ENCODE data around the gene EGFR.
"Not testable (repeated sequence)": the region's sequence is repeated elsewhere in the genome, so short reads cannot be mapped to it uniquely, and the experiment has no call there.

Gene EGFR

DNA sequence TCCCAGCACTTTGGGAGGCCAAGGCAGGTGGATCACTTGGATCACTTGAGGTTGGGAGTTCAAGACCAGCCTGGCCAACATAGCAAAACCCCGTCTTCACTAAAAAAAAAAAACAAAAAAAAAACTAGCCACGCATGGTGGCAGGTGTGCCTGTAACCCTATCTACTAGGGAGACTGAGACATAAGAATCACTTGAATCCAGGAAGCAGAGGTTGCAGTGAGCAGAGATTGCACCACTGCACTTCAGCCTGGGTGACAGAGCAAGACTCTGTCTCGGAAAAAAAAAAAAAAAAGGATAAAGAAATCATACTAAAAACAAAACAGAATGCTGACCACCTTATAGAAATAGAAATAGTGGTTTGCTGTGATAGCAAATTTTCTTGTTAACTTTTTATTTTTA lies 16.6 kb downstream of the EGFR start:
- H3K18ac ChIP-seq (ENCODE audit: low read length); H3K23ac ChIP-seq (ENCODE audit: low read depth, low read length, poor library complexity); H3K4me3 ChIP-seq (ENCODE audit: low read length in 2 of 2); H2AFZ ChIP-seq (ENCODE audit: low read length); H2BK12ac ChIP-seq (ENCODE audit: low read length); H2BK120ac ChIP-seq (ENCODE audit: low read depth, low read length); H3K27me3 ChIP-seq (ENCODE audit: control insufficient read depth in 3 of 3, insufficient read depth in 3 of 3, low read depth in 1 of 3, low read length in 3 of 3); H3K4ac ChIP-seq (ENCODE audit: low read length); H3K14ac ChIP-seq (ENCODE audit: low read length); H4K91ac ChIP-seq (ENCODE audit: low read depth, low read length, poor library complexity); H3K9ac ChIP-seq (ENCODE audit: low read depth, low read length, poor library complexity); H2BK5ac ChIP-seq (ENCODE audit: low read length); H3K36me3 ChIP-seq (replicated peaks in 1 of 2; ENCODE audit: control insufficient read depth in 2 of 2, insufficient read depth in 2 of 2, low read length in 2 of 2); H3K27ac ChIP-seq (replicated peaks; ENCODE audit: low read length); H2BK15ac ChIP-seq (ENCODE audit: low read length); DNase-seq (ENCODE audit: low spot score); H3K4me2 ChIP-seq (ENCODE audit: insufficient read depth, low read length, poor library complexity, severe bottlenecking); H3K9me3 ChIP-seq (replicated peaks in 1 of 2; ENCODE audit: control insufficient read depth in 2 of 2, insufficient read depth in 1 of 2, low read depth in 1 of 2, low read length in 2 of 2); H2AK5ac ChIP-seq (ENCODE audit: low read depth, low read length); H4K8ac ChIP-seq (ENCODE audit: low read depth, low read length); H3K79me1 ChIP-seq (ENCODE audit: low read depth, low read length): not testable (repeated sequence)
- H3K4me1 ChIP-seq (ENCODE audit: control insufficient read depth in 2 of 2, insufficient read depth in 1 of 2, low read depth in 1 of 2, low read length in 2 of 2): peaks cover 0 to 12% of the 10 kb centered on the region in 2 donors
- no CpG with 5 or more reads among the region's 3 CpGs for WGBS, 2 donors (ENCODE audit: extremely low coverage in 2 of 2, insufficient read length in 2 of 2, insufficient replicate concordance in 1 of 2)

- H3K27me3 ChIP-seq (ENCODE audit: control insufficient read depth in 3 of 3, insufficient read depth in 3 of 3, low read depth in 1 of 3, low read length in 3 of 3): no peaks in the 10 kb centered on the region
- H2BK12ac ChIP-seq (ENCODE audit: low read length): no peak overlapping the region
- H3K27ac ChIP-seq (replicated peaks; ENCODE audit: low read length): no peak overlapping the region
- no peak overlapping the region for H3K4me3 ChIP-seq (ENCODE audit: low read length in 2 of 2)
- no peak overlapping the region for H4K91ac ChIP-seq (ENCODE audit: low read depth, low read length, poor library complexity)
- no peak overlapping the region for H3K9ac ChIP-seq (ENCODE audit: low read depth, low read length, poor library complexity)
- H3K4me1 ChIP-seq (ENCODE audit: control insufficient read depth in 2 of 2, insufficient read depth in 1 of 2, low read depth in 1 of 2, low read length in 2 of 2): peaks cover 0 to 12% of the 10 kb centered on the region in 2 donors
- no peak overlapping the region for H3K4ac ChIP-seq (ENCODE audit: low read length)
- H4K8ac ChIP-seq (ENCODE audit: low read depth, low read length): no peak overlapping the region
- no peak overlapping the region for H2AK5ac ChIP-seq (ENCODE audit: low read depth, low read length)
- no peak overlapping the region for H3K14ac ChIP-seq (ENCODE audit: low read length)
- H3K9me3 ChIP-seq (replicated peaks in 1 of 2; ENCODE audit: control insufficient read depth in 2 of 2, insufficient read depth in 1 of 2, low read depth in 1 of 2, low read length in 2 of 2): no peaks in the 10 kb centered on the region
- no peak overlapping the region for H3K23ac ChIP-seq (ENCODE audit: low read depth, low read length, poor library complexity)
- H2BK15ac ChIP-seq (ENCODE audit: low read length): no peak overlapping the region
- H3K4me2 ChIP-seq (ENCODE audit: insufficient read depth, low read length, poor library complexity, severe bottlenecking): no peak overlapping the region
- no peak overlapping the region for H2AFZ ChIP-seq (ENCODE audit: low read length)
- no peak overlapping the region for H2BK5ac ChIP-seq (ENCODE audit: low read length)
- H3K79me1 ChIP-seq (ENCODE audit: low read depth, low read length): peaks cover 3% of the 10 kb centered on the region
- H3K18ac ChIP-seq (ENCODE audit: low read length): no peak overlapping the region
- no peak overlapping the region for H2BK120ac ChIP-seq (ENCODE audit: low read depth, low read length)
- WGBS, 2 donors (ENCODE audit: extremely low coverage in 2 of 2, insufficient read length in 2 of 2, insufficient replicate concordance in 1 of 2): no CpG with 5 or more reads among the region's 13 CpGs
- no peak for DNase-seq (ENCODE audit: low spot score)
- H3K36me3 ChIP-seq (replicated peaks in 1 of 2; ENCODE audit: control insufficient read depth in 2 of 2, insufficient read depth in 2 of 2, low read length in 2 of 2): no peaks in the 10 kb centered on the region
Measured at GRCh38 chr7:55036950-55037736, 18.3 kb downstream of the EGFR start.

DNA sequence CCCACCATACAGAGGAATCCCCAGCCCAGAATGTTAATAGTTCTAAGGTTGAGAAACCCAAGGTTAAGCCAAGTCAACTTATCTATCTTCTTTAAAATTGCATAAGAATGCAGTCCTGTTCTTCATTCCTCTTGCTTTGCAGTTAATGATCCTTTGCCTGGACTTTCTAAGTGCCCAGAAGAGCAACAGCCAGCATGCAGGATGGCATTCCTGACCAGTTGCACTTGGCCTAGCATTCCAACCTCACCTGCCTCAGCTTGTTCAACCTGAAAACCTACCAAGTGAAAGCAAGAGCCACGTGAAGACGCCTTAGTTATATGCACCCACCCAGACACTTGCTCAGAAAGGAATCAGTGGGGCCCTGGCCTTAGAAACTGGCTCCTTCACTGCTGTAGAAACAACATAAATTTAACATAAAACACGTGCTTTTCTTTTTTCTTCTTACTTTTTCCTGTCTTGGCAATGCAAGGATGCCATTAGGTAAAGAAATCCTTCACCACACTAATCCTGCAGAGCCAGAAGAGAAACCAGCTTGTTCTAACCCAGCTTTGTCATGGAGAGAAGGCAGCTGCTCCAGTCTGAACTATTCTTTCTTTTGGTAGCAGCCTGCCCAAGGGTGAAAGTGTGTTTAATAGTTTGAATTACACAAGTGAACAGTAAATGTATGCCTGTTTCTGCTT lies 25.0 kb downstream of the EGFR start:
- Histone ChIP-seq H3K27me3 (ENCODE audit: control insufficient read depth in 3 of 3, insufficient read depth in 3 of 3, low read depth in 1 of 3, low read length in 3 of 3) (no peaks in the 10 kb centered on the region), H3K4ac (ENCODE audit: low read length) (no peak overlapping the region), H3K9ac (ENCODE audit: low read depth, low read length, poor library complexity) (no peak overlapping the region), H2BK15ac (ENCODE audit: low read length) (no peak overlapping the region), H3K14ac (ENCODE audit: low read length) (no peak overlapping the region), H3K23ac (ENCODE audit: low read depth, low read length, poor library complexity) (no peak overlapping the region), H4K91ac (ENCODE audit: low read depth, low read length, poor library complexity) (no peak overlapping the region), H3K4me2 (ENCODE audit: insufficient read depth, low read length, poor library complexity, severe bottlenecking) (no peak overlapping the region), H3K79me1 (ENCODE audit: low read depth, low read length) (no peaks in the 10 kb centered on the region), H3K9me3 (replicated peaks in 1 of 2; ENCODE audit: control insufficient read depth in 2 of 2, insufficient read depth in 1 of 2, low read depth in 1 of 2, low read length in 2 of 2) (no peaks in the 10 kb centered on the region), H2BK5ac (ENCODE audit: low read length) (no peak overlapping the region), H2BK120ac (ENCODE audit: low read depth, low read length) (no peak overlapping the region), H2AK5ac (ENCODE audit: low read depth, low read length) (no peak overlapping the region), H2BK12ac (ENCODE audit: low read length) (no peak overlapping the region), H3K4me3 (ENCODE audit: low read length in 2 of 2) (no peak overlapping the region), H3K18ac (ENCODE audit: low read length) (no peak overlapping the region), H2AFZ (ENCODE audit: low read length) (no peak overlapping the region), H3K36me3 (replicated peaks in 1 of 2; ENCODE audit: control insufficient read depth in 2 of 2, insufficient read depth in 2 of 2, low read length in 2 of 2) (no peaks in the 10 kb centered on the region), H4K8ac (ENCODE audit: low read depth, low read length) (no peak overlapping the region), H3K4me1 (ENCODE audit: control insufficient read depth in 2 of 2, insufficient read depth in 1 of 2, low read depth in 1 of 2, low read length in 2 of 2) (peaks cover 0 to 12% of the 10 kb centered on the region in 2 donors), H3K27ac (replicated peaks; ENCODE audit: low read length) (no peak overlapping the region)
- WGBS, 2 donors (ENCODE audit: extremely low coverage in 2 of 2, insufficient read length in 2 of 2, insufficient replicate concordance in 1 of 2): no CpG with 5 or more reads among the region's 3 CpGs
- no peak for DNase-seq (ENCODE audit: low spot score)

- H3K4me2 ChIP-seq (ENCODE audit: insufficient read depth, low read length, poor library complexity, severe bottlenecking): no peak overlapping the region
- H3K79me1 ChIP-seq (ENCODE audit: low read depth, low read length): no peaks in the 10 kb centered on the region
- H3K18ac ChIP-seq (ENCODE audit: low read length): no peak overlapping the region
- H3K36me3 ChIP-seq (replicated peaks in 1 of 2; ENCODE audit: control insufficient read depth in 2 of 2, insufficient read depth in 2 of 2, low read length in 2 of 2): no peaks in the 10 kb centered on the region
- no peak overlapping the region for H2BK15ac ChIP-seq (ENCODE audit: low read length)
- H4K8ac ChIP-seq (ENCODE audit: low read depth, low read length): no peak overlapping the region
- H2BK120ac ChIP-seq (ENCODE audit: low read depth, low read length): no peak overlapping the region
- H3K4me1 ChIP-seq (ENCODE audit: control insufficient read depth in 2 of 2, insufficient read depth in 1 of 2, low read depth in 1 of 2, low read length in 2 of 2): peaks cover 0 to 9% of the 10 kb centered on the region in 2 donors
- DNase-seq (ENCODE audit: low spot score): no peak
- no peak overlapping the region for H3K4me3 ChIP-seq (ENCODE audit: low read length in 2 of 2)
- H3K27ac ChIP-seq (replicated peaks; ENCODE audit: low read length): no peak overlapping the region
- H3K9me3 ChIP-seq (replicated peaks in 1 of 2; ENCODE audit: control insufficient read depth in 2 of 2, insufficient read depth in 1 of 2, low read depth in 1 of 2, low read length in 2 of 2): no peaks in the 10 kb centered on the region
- H3K14ac ChIP-seq (ENCODE audit: low read length): no peak overlapping the region
- peak overlapping the region; percentile 10 for H2BK12ac ChIP-seq (ENCODE audit: low read length)
- H4K91ac ChIP-seq (ENCODE audit: low read depth, low read length, poor library complexity): no peak overlapping the region
- H3K9ac ChIP-seq (ENCODE audit: low read depth, low read length, poor library complexity): no peak overlapping the region
- H2BK5ac ChIP-seq (ENCODE audit: low read length): no peak overlapping the region
- no peak overlapping the region for H2AK5ac ChIP-seq (ENCODE audit: low read depth, low read length)
- WGBS, 2 donors (ENCODE audit: extremely low coverage in 2 of 2, insufficient read length in 2 of 2, insufficient replicate concordance in 1 of 2): no CpG with 5 or more reads among the region's 6 CpGs
- H2AFZ ChIP-seq (ENCODE audit: low read length): no peak overlapping the region
- H3K23ac ChIP-seq (ENCODE audit: low read depth, low read length, poor library complexity): no peak overlapping the region
- H3K27me3 ChIP-seq (ENCODE audit: control insufficient read depth in 3 of 3, insufficient read depth in 3 of 3, low read depth in 1 of 3, low read length in 3 of 3): no peaks in the 10 kb centered on the region
- no peak overlapping the region for H3K4ac ChIP-seq (ENCODE audit: low read length)
Measured at GRCh38 chr7:55044371-55044717, 25.5 kb downstream of the EGFR start.
